Measurements from ENCODE around the gene TGFA. TPM values are rescaled to one million over a fixed set of nuclear protein-coding genes. Genes with fewer than 3 reads are reported as not detected.

TGFA gene
- total RNA-seq, 1 donor from 2014 or later: 89.1 TPM

GRCh38 chr2:70520825-70521224, 32.8 kb downstream of the TGFA start:
- TF ChIP-seq CTCF (conservative IDR thresholded peaks at IDR 0.05; ENCODE audit: low read depth, low read length): no peak
- DNase-seq (ENCODE audit: low read depth): no peak
- H3K4me3 ChIP-seq (ENCODE audit: low read depth, low read length): no peak overlapping the region

- TF ChIP-seq CTCF (conservative IDR thresholded peaks at IDR 0.05; ENCODE audit: low read depth, low read length): no peak
- DNase-seq (ENCODE audit: low read depth): no peak
- H3K4me3 ChIP-seq (ENCODE audit: low read depth, low read length): no peak overlapping the region
Observed at GRCh38 chr2:70519453-70519852, 34.2 kb downstream of the TGFA start.

- H3K4me3 ChIP-seq (ENCODE audit: low read depth, low read length): no peak overlapping the region
- DNase-seq (ENCODE audit: low read depth): no peak
- TF ChIP-seq CTCF (conservative IDR thresholded peaks at IDR 0.05; ENCODE audit: low read depth, low read length): no peak
Observed at GRCh38 chr2:70518557-70518956, 35.1 kb downstream of the TGFA start.

- TF ChIP-seq CTCF (conservative IDR thresholded peaks at IDR 0.05; ENCODE audit: low read depth, low read length): no peak
- DNase-seq (ENCODE audit: low read depth): no peak
- H3K4me3 ChIP-seq (ENCODE audit: low read depth, low read length): no peak overlapping the region
Observed at GRCh38 chr2:70517804-70518203, 35.8 kb downstream of the TGFA start.

GRCh38 chr2:70516596-70516995, 37.0 kb downstream of the TGFA start:
- DNase-seq (ENCODE audit: low read depth): no peak
- TF ChIP-seq CTCF (conservative IDR thresholded peaks at IDR 0.05; ENCODE audit: low read depth, low read length): no peak
- no peak overlapping the region for H3K4me3 ChIP-seq (ENCODE audit: low read depth, low read length)

- no peak for DNase-seq (ENCODE audit: low read depth)
- TF ChIP-seq CTCF (conservative IDR thresholded peaks at IDR 0.05; ENCODE audit: low read depth, low read length): no peak
Observed at GRCh38 chr2:70515938-70516337, 37.7 kb downstream of the TGFA start.

GRCh38 chr2:70514612-70515055, 39.0 kb downstream of the TGFA start:
- no peak for TF ChIP-seq CTCF (conservative IDR thresholded peaks at IDR 0.05; ENCODE audit: low read depth, low read length)
- H3K4me3 ChIP-seq (ENCODE audit: low read depth, low read length): no peak overlapping the region
- DNase-seq (ENCODE audit: low read depth): no peak

More at GRCh38 chr2:70515938-70516337, 37.7 kb downstream of the TGFA start:
- no peak overlapping the region for H3K4me3 ChIP-seq (ENCODE audit: low read depth, low read length)
